GM23248 (cell line): ENCODE data around the gene STAT6. TPM values are rescaled to one million over a fixed set of nuclear protein-coding genes. Genes with fewer than 3 reads are reported as not detected.
A peak's percentile ranks its signal among the peaks of the same experiment; 100 is the strongest.

Source experiments
- DNase-seq: peaks from one replicate; pipeline ENCODE4 v3.0.0-alpha.2; 2015
- H2AFZ ChIP-seq: fragments of 200-600 bp; sonication (generic); 2 replicates; pipeline ENCODE4 v1.6.1; 2016; ENCODE audit warnings: antibody characterized with exemption
- H3F3A ChIP-seq: fragments of 200-600 bp; sonication (generic); 2 replicates; pipeline ENCODE4 v1.6.1; 2016; ENCODE audit warnings: mild to moderate bottlenecking, antibody characterized with exemption, mixed run types; ENCODE audit not compliant: insufficient read depth
- H3K27ac ChIP-seq: fragments of 200-600 bp; sonication (generic); 2 replicates; pipeline ENCODE4 v1.5.1; 2016; ENCODE audit warnings: mild to moderate bottlenecking
- H3K27me3 ChIP-seq: fragments of 200-600 bp; sonication (generic); replicated peaks from 2 replicates; pipeline ENCODE4 v1.6.1; 2016; ENCODE audit warnings: mild to moderate bottlenecking; ENCODE audit not compliant: insufficient read depth
- H3K36me3 ChIP-seq: fragments of 200-600 bp; sonication (generic); 2 replicates; pipeline ENCODE4 v1.6.1; 2016; ENCODE audit warnings: low read depth, mild to moderate bottlenecking
- H3K4me1 ChIP-seq: fragments of 200-600 bp; sonication (generic); 2 replicates; pipeline ENCODE4 v1.6.1; 2016; ENCODE audit warnings: mild to moderate bottlenecking; ENCODE audit not compliant: insufficient read depth
- H3K4me2 ChIP-seq: fragments of 200-600 bp; sonication (generic); one replicate; pipeline ENCODE4 v1.6.1; 2016; ENCODE audit warnings: mild to moderate bottlenecking; ENCODE audit not compliant: unreplicated experiment
- H3K4me3 ChIP-seq: fragments of 200-600 bp; sonication (generic); 2 replicates; pipeline ENCODE4 v1.5.1; 2016; ENCODE audit warnings: mild to moderate bottlenecking
- H3K79me2 ChIP-seq: fragments of 200-600 bp; sonication (generic); 2 replicates; pipeline ENCODE4 v1.6.1; 2016; ENCODE audit warnings: mild to moderate bottlenecking; ENCODE audit not compliant: insufficient read depth
- H3K9ac ChIP-seq: fragments of 200-600 bp; sonication (generic); 2 replicates; pipeline ENCODE4 v1.6.1; 2016; ENCODE audit warnings: mild to moderate bottlenecking
- H3K9me2 ChIP-seq: fragments of 200-600 bp; sonication (generic); 2 replicates; pipeline ENCODE4 v1.6.1; 2016; ENCODE audit warnings: mixed run types, mild to moderate bottlenecking, moderate library complexity; ENCODE audit not compliant: insufficient read depth
- H3K9me3 ChIP-seq: fragments of 200-600 bp; sonication (generic); one replicate; pipeline ENCODE4 v1.6.1; 2017; ENCODE audit warnings: low read depth
- H4K20me1 ChIP-seq: fragments of 200-600 bp; sonication (generic); 2 replicates; pipeline ENCODE4 v1.6.0; 2016; ENCODE audit not compliant: insufficient read depth
- EZH2 ChIP-seq: fragments of 200-600 bp; sonication (generic); IDR thresholded peaks from 2 replicates; pipeline ENCODE4 v1.6.1; 2018; ENCODE audit warnings: antibody characterized with exemption, mild to moderate bottlenecking; ENCODE audit not compliant: insufficient read depth, poor library complexity, severe bottlenecking
- EZH2phosphoT487 ChIP-seq: fragments of 200-600 bp; sonication (generic); IDR thresholded peaks from 2 replicates; pipeline ENCODE4 v1.6.1; 2018; ENCODE audit warnings: antibody characterized with exemption, moderate library complexity, mild to moderate bottlenecking, low read depth; ENCODE audit not compliant: insufficient read depth
- WGBS, 2 experiments: methylation state at CpG; one replicate each; pipeline ENCODE4 v1.1.6; 2015 to 2017; ENCODE audit warnings: low lambda C conversion rate in 2 of 2, low coverage in 1 of 2; ENCODE audit errors: missing lambda C conversion rate in 2 of 2; 5-methylcytosine and 5-hydroxymethylcytosine counted together
- in situ Hi-C: fragments of 300-500 bp; cut with MboI; formaldehyde crosslinking; loops from 2 replicates; pipeline ENCODE4 v1.15.0; 2020
- polyA plus RNA-seq: library from polyadenylated mRNA; unstranded; fragments of >200 nt; fragmentation: Nextera tagmentation; extraction: Ambion mirVana; gene quantifications from 2 replicates; pipeline ENCODE4 v1.2.1, GENCODE V29; 2016
- total RNA-seq: library from RNA; depleted of rRNA; stranded (reverse); fragments of >200 nt; shearing (Covaris generic); gene quantifications from 2 replicates; pipeline ENCODE4 v1.2.3, GENCODE V29; 2014

Gene STAT6
- total and polyA plus RNA-seq, 2 experiments from 2014 or later, result 70.7 to 103 TPM

DNA sequence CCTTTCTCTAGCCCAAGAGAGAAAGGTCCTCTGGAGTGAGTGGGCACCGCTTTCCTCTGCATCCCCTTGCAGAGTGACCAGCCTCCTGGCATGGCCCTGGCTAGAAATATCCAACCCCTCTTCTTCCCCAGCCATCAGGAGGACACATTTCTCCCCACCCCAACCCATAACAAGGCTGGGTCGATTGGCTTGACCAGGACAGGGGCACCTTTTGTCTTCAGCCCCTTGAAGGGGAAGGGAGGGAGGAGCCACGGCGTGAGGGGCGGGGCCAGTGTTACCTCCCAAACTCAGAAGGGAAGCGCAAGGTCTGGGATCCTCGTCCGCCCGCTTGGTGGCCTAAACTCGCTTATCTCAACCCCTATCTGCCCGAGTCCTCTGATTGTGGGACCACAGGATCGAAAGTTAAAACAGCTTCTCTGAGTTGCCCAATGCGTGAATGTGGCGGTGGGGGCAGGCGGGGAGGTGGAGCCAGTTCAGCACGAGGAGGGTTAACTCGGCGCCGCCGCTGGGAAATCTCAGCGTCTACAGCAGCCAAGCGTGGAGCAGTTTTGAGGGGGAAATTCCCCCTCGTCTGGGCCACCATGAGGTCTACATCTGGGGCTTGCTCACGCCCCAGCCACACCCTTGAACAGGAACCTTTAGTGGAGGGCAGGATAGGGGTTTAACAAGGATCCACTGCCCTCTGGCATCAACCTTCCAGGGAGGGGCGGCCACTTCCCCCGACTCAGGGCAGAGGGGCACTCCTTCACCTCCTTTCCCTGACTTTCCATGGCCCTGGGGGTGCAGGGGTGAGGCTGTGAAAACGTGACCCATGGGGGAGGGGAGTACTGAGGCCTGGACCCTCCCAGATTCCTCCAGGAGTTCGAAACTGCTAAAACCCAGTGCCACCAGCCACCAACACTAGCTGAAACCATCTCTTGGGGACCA is 795 bp downstream of the STAT6 start:
- no peak for TF ChIP-seq EZH2phosphoT487
- no peak for TF ChIP-seq EZH2
- WGBS, 2 experiments, result 1 to 2% methylated on average over 26 to 28 of the region's 28 CpGs
- Histone ChIP-seq H3K9me2 (no peaks in the 10 kb centered on the region), H3K4me2 (peak overlapping the region; percentile 97), H3K79me2 (peaks cover 48% of the 10 kb centered on the region), H3K4me3 (peak overlapping the region; percentile 83), H3K36me3 (peaks cover 7% of the 10 kb centered on the region; the same call in 1 of the 2 replicates), H3K9me3 (no peaks in the 10 kb centered on the region), H3K9ac (peak overlapping the region; percentile 94), H3K4me1 (peaks cover 34% of the 10 kb centered on the region), H3F3A (peaks cover 6% of the 10 kb centered on the region; the same call in 1 of the 2 replicates), H3K27ac (peak overlapping the region; percentile 98), H2AFZ (peak overlapping the region; percentile 64), H4K20me1 (no peaks in the 10 kb centered on the region), H3K27me3 (no peaks in the 10 kb centered on the region)
- DNase-seq, result peak; percentile 63
- in situ Hi-C loops, result no loop called here

DNA sequence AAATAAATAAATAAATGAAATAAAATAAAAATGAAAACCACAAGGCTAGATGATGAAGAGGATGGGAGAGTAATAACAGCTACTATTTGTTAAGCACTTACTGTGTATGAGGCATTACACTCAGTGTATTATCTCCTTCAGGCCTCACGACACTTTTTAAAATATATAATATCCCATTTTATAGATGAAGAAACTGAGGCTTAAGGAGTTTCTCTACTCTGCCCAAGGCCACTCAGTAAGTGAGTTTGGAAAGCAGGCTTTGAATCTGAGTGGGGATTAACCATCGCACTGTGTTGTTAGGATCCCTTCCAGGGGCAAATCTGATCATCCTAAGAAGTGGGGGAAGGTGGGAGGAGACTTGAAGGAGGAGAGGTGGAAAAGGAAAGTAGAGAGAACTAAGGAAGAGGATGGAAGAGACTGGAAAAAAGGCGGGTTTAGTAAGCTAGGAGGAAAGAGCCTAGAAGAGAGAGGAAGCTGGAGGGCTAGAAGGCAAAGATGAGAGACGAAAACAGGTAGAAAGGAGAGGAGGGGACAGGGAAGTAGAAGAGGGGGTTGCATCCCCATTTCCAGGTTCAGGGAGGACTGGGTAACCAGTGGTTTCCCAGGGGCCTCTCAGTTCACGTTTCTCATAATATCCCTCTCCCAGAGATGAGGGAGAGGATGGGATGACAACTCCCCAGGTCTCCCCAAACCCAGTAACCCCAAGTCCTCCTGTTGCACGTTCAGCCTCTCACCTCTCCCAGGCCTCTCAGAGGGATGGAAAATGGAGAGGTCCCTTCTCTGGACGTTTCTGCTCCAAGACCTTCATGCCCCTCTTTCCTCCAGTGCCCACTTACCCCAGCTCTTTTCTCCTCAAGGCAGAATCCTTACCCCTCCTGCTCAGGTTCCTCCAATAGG is 1.7 kb downstream of the STAT6 start:
- Histone ChIP-seq H3K9ac (peak overlapping the region; percentile 94), H4K20me1 (no peaks in the 10 kb centered on the region), H3K36me3 (peaks cover 7% of the 10 kb centered on the region; the same call in 1 of the 2 replicates), H3K27ac (peak overlapping the region; percentile 98; the same call in 1 of the 2 replicates), H3K4me3 (peak overlapping the region; percentile 83), H3K9me3 (no peaks in the 10 kb centered on the region), H3F3A (peaks cover 6% of the 10 kb centered on the region; the same call in 1 of the 2 replicates), H3K4me2 (peak overlapping the region; percentile 97), H2AFZ (no peak overlapping the region), H3K4me1 (peaks cover 34% of the 10 kb centered on the region), H3K27me3 (no peaks in the 10 kb centered on the region), H3K79me2 (peaks cover 48% of the 10 kb centered on the region), H3K9me2 (no peaks in the 10 kb centered on the region)
- 34 to 35% methylated on average over 7 of the region's 7 CpGs for WGBS, 2 experiments
- DNase-seq, result peak; percentile 14
- TF ChIP-seq EZH2, result no peak
- no peak for TF ChIP-seq EZH2phosphoT487
- in situ Hi-C loops, result no loop called here

DNA sequence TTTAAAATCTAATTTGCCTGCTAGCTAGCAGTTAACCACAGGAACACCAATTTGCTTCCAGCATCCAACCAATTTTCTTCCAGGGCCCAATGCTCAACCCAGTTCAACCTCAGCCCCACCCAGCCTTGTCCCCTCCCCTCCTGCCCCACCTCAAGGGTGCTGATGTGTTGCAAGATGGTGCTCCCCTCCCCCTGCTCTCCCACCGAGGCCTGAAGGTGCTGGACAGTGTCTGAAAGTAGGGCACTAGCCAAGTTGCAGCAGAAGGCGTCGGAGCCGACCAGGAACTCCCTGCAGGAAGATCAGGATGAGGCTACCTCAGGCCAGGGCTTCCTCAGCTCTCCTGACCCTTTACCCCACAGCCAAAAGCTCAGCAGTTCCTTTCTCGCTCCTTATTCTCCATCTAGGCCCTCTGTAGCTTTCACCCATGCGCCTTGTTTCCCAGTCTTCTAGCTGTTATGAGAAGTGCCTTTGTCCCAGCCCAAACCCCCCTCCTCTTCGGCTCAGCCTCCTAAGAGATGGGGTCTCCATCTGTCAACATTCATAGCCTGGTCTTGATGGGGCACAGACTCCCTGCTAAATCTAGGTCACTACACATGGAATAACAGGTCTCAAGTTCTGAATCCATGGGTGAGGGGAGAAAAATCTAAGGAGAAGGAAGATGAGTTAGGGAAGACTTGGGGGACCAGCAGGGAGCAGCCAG is 3.6 kb downstream of the STAT6 start:
- Histone ChIP-seq H3K9me2 (no peaks in the 10 kb centered on the region), H4K20me1 (no peaks in the 10 kb centered on the region), H3K9ac (no peak overlapping the region), H3K27ac (no peak overlapping the region), H3K4me1 (peaks cover 32% of the 10 kb centered on the region), H3K79me2 (peaks cover 48% of the 10 kb centered on the region), H3K4me2 (no peak overlapping the region), H3K36me3 (peaks cover 15% of the 10 kb centered on the region; the same call in 1 of the 2 replicates), H3K27me3 (no peaks in the 10 kb centered on the region), H3F3A (peaks cover 12% of the 10 kb centered on the region; the same call in 1 of the 2 replicates), H3K9me3 (no peaks in the 10 kb centered on the region), H3K4me3 (no peak overlapping the region; the same call in 1 of the 2 replicates), H2AFZ (no peak overlapping the region)
- no peak for TF ChIP-seq EZH2
- TF ChIP-seq EZH2phosphoT487, result no peak
- peak; percentile 15 for DNase-seq
- WGBS, 2 experiments, result 51 to 56% methylated on average over 7 of the region's 7 CpGs
- in situ Hi-C loops, result no loop called here
